ENCODE results near the gene PPTC7. TPM values are rescaled to one million over a fixed set of nuclear protein-coding genes. Genes with fewer than 3 reads are reported as not detected.
A peak's percentile ranks its signal among the peaks of the same experiment; 100 is the strongest.
"Not testable (repeated sequence)": the region's sequence is repeated elsewhere in the genome, so short reads cannot be mapped to it uniquely, and the experiment has no call there.

PPTC7 gene
- total and polyA plus RNA-seq, 2 experiments from 2014 or later: 2.4 to 3.4 TPM

DNA sequence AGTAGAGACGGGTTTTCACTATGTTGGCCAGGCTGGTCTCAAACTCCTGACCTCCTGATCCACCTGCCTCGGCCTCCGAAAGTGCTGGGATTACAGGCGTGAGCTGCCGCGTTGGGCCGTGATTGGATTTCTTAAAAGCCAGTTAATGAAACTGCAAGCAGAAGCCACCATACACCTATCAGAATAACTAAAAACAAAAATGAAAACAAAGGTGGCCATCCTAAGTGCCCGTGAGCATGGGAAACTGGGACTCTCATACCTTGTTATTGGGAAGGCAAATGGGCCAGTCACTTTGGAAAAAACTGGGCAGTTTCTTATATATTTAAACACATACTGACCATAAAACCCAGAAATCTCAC lies 23.1 kb upstream of the PPTC7 start:
- 92 to 94% methylated on average over 8 of the region's 8 CpGs for WGBS, 2 experiments (ENCODE audit: low coverage in 1 of 2, low lambda C conversion rate in 2 of 2, missing lambda C conversion rate in 2 of 2)
- Histone ChIP-seq H3K4me1 (ENCODE audit: insufficient read depth) (no peaks in the 10 kb centered on the region), H3K79me2 (ENCODE audit: insufficient read depth) (no peaks in the 10 kb centered on the region), H3K4me3 (no peak overlapping the region), H3K9me3 (ENCODE audit: low read depth) (no peaks in the 10 kb centered on the region), H3F3A (ENCODE audit: insufficient read depth) (0 out of 2 replicates have a peak, but pooled peaks cover 5% of the 10 kb centered on the region), H3K36me3 (ENCODE audit: low read depth) (no peaks in the 10 kb centered on the region), H2AFZ (no peak overlapping the region), H4K20me1 (ENCODE audit: insufficient read depth) (no peaks in the 10 kb centered on the region), H3K9me2 (ENCODE audit: insufficient read depth) (no peaks in the 10 kb centered on the region), H3K9ac (no peak overlapping the region), H3K27ac (no peak overlapping the region), H3K27me3 (replicated peaks; ENCODE audit: insufficient read depth) (no peaks in the 10 kb centered on the region), H3K4me2 (ENCODE audit: unreplicated experiment) (no peak overlapping the region)
- DNase-seq: no peak
- TF ChIP-seq EZH2 (IDR thresholded peaks at IDR 0.05; ENCODE audit: insufficient read depth, poor library complexity, severe bottlenecking) (no peak), EZH2phosphoT487 (IDR thresholded peaks at IDR 0.05; ENCODE audit: insufficient read depth, low read depth) (no peak)
- in situ Hi-C loops (cut with MboI): no loop called here

DNA sequence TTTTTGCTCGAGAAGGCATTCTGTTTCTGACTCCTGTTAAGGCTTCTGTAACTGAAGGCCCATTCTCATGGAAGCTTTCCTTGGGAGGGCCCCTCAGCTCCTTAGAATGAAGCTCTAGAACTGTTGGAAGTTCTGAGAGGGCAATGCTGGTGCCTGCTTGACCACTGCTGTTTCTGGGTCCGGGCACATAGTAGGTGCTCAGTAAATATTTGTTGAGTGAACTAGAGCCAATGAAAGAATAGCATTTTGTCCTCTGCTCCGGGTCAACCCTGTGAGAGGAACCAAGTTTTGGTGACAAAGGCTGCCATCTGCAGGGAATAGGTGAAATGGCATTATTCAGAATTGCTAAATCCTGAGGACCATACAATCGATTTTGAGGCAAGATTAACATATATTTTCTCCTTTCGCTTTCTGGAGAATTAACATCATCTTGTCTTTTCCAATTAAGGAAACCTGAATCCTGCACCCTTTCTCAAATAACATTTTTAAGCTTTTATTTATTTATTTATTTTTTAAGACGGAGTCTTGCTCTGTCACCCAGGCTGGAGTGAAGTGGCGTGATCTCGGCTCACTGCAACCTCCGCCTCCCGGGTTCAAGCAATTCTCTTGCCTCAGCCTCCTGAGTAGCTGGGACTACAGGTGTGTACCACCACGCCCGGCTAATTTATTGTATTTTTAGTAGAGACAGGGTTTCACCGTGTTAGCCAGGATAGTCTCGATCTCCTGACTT lies 19.1 kb upstream of the PPTC7 start:
- H3K9me2 ChIP-seq (ENCODE audit: insufficient read depth); H4K20me1 ChIP-seq (ENCODE audit: insufficient read depth); H3K36me3 ChIP-seq (ENCODE audit: low read depth); H3K27ac ChIP-seq; H3K4me1 ChIP-seq (ENCODE audit: insufficient read depth); in situ Hi-C loops (cut with MboI); H3F3A ChIP-seq (ENCODE audit: insufficient read depth); H3K9me3 ChIP-seq (ENCODE audit: low read depth); H2AFZ ChIP-seq; H3K4me3 ChIP-seq; H3K9ac ChIP-seq; H3K79me2 ChIP-seq (ENCODE audit: insufficient read depth); H3K27me3 ChIP-seq (replicated peaks; ENCODE audit: insufficient read depth); H3K4me2 ChIP-seq (ENCODE audit: unreplicated experiment): not testable (repeated sequence)
- DNase-seq: peak; percentile 73
- WGBS, 2 experiments (ENCODE audit: low coverage in 1 of 2, low lambda C conversion rate in 2 of 2, missing lambda C conversion rate in 2 of 2): 53 to 54% methylated on average over 14 of the region's 14 CpGs

DNA sequence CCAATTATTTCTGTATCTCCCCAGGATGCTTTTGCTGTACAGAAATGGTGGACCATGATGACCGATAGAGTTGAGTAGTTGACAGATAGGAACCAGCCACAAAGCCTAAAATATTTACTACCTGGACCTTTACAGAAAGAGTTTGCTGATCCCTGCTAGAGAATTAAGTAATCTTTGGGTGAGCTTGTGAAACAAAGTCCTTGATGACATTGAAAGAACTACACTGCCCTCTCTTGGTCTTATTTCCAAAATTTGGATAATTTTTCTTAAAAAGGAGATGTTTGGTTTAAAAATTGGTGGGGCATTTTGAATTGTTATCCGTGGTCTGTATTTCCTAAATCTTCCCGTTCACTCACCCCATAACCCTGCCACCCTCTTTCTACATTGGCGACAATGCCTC lies 17.1 kb upstream of the PPTC7 start:
- H3K27ac ChIP-seq: no peak overlapping the region
- no peaks in the 10 kb centered on the region for H3K9me2 ChIP-seq (ENCODE audit: insufficient read depth)
- no peaks in the 10 kb centered on the region for H3K79me2 ChIP-seq (ENCODE audit: insufficient read depth)
- no peak overlapping the region for H3K9ac ChIP-seq
- H3K36me3 ChIP-seq (ENCODE audit: low read depth): no peaks in the 10 kb centered on the region
- no peak overlapping the region for H3K4me3 ChIP-seq
- H3K4me1 ChIP-seq (ENCODE audit: insufficient read depth): no peaks in the 10 kb centered on the region
- TF ChIP-seq EZH2 (IDR thresholded peaks at IDR 0.05; ENCODE audit: insufficient read depth, poor library complexity, severe bottlenecking) (no peak), EZH2phosphoT487 (IDR thresholded peaks at IDR 0.05; ENCODE audit: insufficient read depth, low read depth) (no peak)
- no peak overlapping the region for H3K4me2 ChIP-seq (ENCODE audit: unreplicated experiment)
- no peaks in the 10 kb centered on the region for H3K9me3 ChIP-seq (ENCODE audit: low read depth)
- in situ Hi-C loops (cut with MboI): no loop called here
- no peaks in the 10 kb centered on the region for H4K20me1 ChIP-seq (ENCODE audit: insufficient read depth)
- H2AFZ ChIP-seq: no peak overlapping the region
- peak; percentile 79 for DNase-seq
- H3F3A ChIP-seq (ENCODE audit: insufficient read depth): no peaks in the 10 kb centered on the region
- 3 to 4% methylated on average over 4 of the region's 4 CpGs for WGBS, 2 experiments (ENCODE audit: low coverage in 1 of 2, low lambda C conversion rate in 2 of 2, missing lambda C conversion rate in 2 of 2)
- H3K27me3 ChIP-seq (replicated peaks; ENCODE audit: insufficient read depth): no peaks in the 10 kb centered on the region

DNA sequence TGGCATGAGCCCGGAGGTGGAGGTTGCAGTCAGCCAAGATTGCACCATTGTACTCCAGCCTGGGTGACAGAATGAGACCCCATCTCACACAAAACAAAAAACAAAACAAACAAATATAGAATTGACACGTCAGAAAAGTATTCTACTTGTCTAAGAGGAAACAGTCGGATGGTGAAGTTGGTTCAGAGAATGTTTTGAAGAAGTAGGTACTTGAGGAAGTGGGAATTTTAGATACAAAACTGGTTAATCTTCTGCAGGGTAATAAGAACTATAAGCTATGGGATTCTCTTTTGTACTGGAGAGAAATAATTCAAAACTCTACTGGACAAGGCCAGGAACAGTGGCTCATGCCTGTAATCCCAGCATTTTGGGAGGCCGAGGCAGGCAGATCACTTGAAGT lies 16.2 kb upstream of the PPTC7 start:
- no peak for DNase-seq
- H3K4me2 ChIP-seq (ENCODE audit: unreplicated experiment): no peak overlapping the region
- no peak overlapping the region for H2AFZ ChIP-seq
- no peak overlapping the region for H3K4me3 ChIP-seq
- no peak overlapping the region for H3K27ac ChIP-seq
- no peak for TF ChIP-seq EZH2phosphoT487 (IDR thresholded peaks at IDR 0.05; ENCODE audit: insufficient read depth, low read depth)
- no peak for TF ChIP-seq EZH2 (IDR thresholded peaks at IDR 0.05; ENCODE audit: insufficient read depth, poor library complexity, severe bottlenecking)
- H3K4me1 ChIP-seq (ENCODE audit: insufficient read depth): no peaks in the 10 kb centered on the region
- H3K36me3 ChIP-seq (ENCODE audit: low read depth): no peaks in the 10 kb centered on the region
- 88 to 90% methylated on average over 4 of the region's 4 CpGs for WGBS, 2 experiments (ENCODE audit: low coverage in 1 of 2, low lambda C conversion rate in 2 of 2, missing lambda C conversion rate in 2 of 2)
- no peaks in the 10 kb centered on the region; the same call in 1 of the 2 replicates for H3K27me3 ChIP-seq (replicated peaks; ENCODE audit: insufficient read depth)
- H3K79me2 ChIP-seq (ENCODE audit: insufficient read depth): no peaks in the 10 kb centered on the region
- no peaks in the 10 kb centered on the region for H3K9me3 ChIP-seq (ENCODE audit: low read depth)
- no peaks in the 10 kb centered on the region for H3K9me2 ChIP-seq (ENCODE audit: insufficient read depth)
- H3F3A ChIP-seq (ENCODE audit: insufficient read depth): no peaks in the 10 kb centered on the region
- in situ Hi-C loops (cut with MboI): loop anchor here (10.0 kb wide), 1 partner anchor 85 kb away; no protein-coding TSS in a partner anchor
- no peak overlapping the region for H3K9ac ChIP-seq
- H4K20me1 ChIP-seq (ENCODE audit: insufficient read depth): no peaks in the 10 kb centered on the region
